Heart right ventricle (tissue), 16 donors: Measurements from ENCODE around the gene DOCK2. TPM values are rescaled to one million over a fixed set of nuclear protein-coding genes. Genes with fewer than 3 reads are reported as not detected.

Source experiments
- ATAC-seq, 8 donors: fragments of 200-7000 bp; cut with Tn5 transposase; one replicate each; pipeline ENCODE4 v1.9.1; 2020; ENCODE audit warnings: mild to moderate bottlenecking in 8 of 8, moderate library complexity in 8 of 8, moderate number of reproducible peaks in 1 of 8
- DNase-seq, 2 donors: peaks; one replicate each; pipeline ENCODE4 v3.0.0-alpha.2; 2020
- H3K27ac ChIP-seq, 10 donors: fragments of 200-600 bp; sonication (generic) in 2 of 10; one replicate each; pipeline versions ENCODE4 v1.5.0 to v1.8.0; 2020 to 2022; ENCODE audit warnings: mild to moderate bottlenecking in 3 of 10
- H3K27me3 ChIP-seq, 7 donors: fragments of 200-600 bp; one replicate each; pipeline ENCODE4 v1.8.0; 2021 to 2022; ENCODE audit warnings: mild to moderate bottlenecking in 2 of 7
- H3K36me3 ChIP-seq, 9 donors: fragments of 200-600 bp; sonication (generic) in 1 of 9; one replicate each; pipeline versions ENCODE4 v1.5.0 to v1.8.0; 2020 to 2022; ENCODE audit warnings: mild to moderate bottlenecking in 2 of 9
- H3K4me1 ChIP-seq, 9 donors: fragments of 200-600 bp; sonication (generic) in 1 of 9; one replicate each; pipeline versions ENCODE4 v1.5.0 to v1.8.0; 2020 to 2022; ENCODE audit warnings: mild to moderate bottlenecking in 4 of 9
- H3K4me3 ChIP-seq, 10 donors: fragments of 200-600 bp; sonication (generic) in 2 of 10; one replicate each; pipeline versions ENCODE4 v1.5.0 to v1.8.0; 2020 to 2022; ENCODE audit warnings: mild to moderate bottlenecking in 7 of 10, moderate library complexity in 2 of 10
- H3K9me3 ChIP-seq, 11 donors: fragments of 200-600 bp in 10 of 11; sonication (generic) in 2 of 11; one replicate each; pipeline versions ENCODE4 v1.5.0 to v1.8.0; 2013 to 2022; ENCODE audit warnings: mild to moderate bottlenecking in 2 of 11, control low read depth in 1 of 11, moderate library complexity in 1 of 11
- CTCF ChIP-seq, 9 donors: fragments of 200-600 bp; sonication (generic) in 2 of 9; IDR thresholded peaks; one replicate each; pipeline versions ENCODE4 v1.5.0 to v1.8.0; 2021 to 2022; ENCODE audit warnings: antibody characterized with exemption in 9 of 9, mild to moderate bottlenecking in 5 of 9, moderate library complexity in 1 of 9
- WGBS, 2 donors: extraction: QIAGEN DNeasy Blood & Tissue Kit; methylation state at CpG; one replicate each; pipeline ENCODE4 v1.1.7; 2013; ENCODE audit warnings: inconsistent platforms in 1 of 2; 5-methylcytosine and 5-hydroxymethylcytosine counted together
- intact Hi-C, 10 donors: fragments of 100-400 bp; cut with DNase I; formaldehyde crosslinking; loops; one replicate each; pipeline versions ENCODE4 v1.11.1 to v1.14.2; 2022
- polyA plus RNA-seq, 2 donors: library from polyadenylated mRNA; stranded (reverse); fragments of 200-250 nt; gene quantifications; one replicate each; pipeline ENCODE4 v1.2.3, GENCODE V29; 2013
- total RNA-seq, 10 donors: library from RNA; stranded (reverse); fragmentation: NEBNext Ultra II Directional in 3 of 10; extraction: Animal tissue kit (Norgen Biotek cat#: 25700) in 3 of 10; gene quantifications; one replicate each; pipeline versions ENCODE4 v1.2.1 to v1.2.4, GENCODE V29; 2021 to 2023
- donor health status: Arrhythmogenic right ventricular cardiomyopathy.
- donor health status: ischemic (EF 13 %, LVEDD 7.1; RV severe dilation, severe dysfunction).
- donor health status: healthy with polysubstance abuse.
- donor health status: DM: no; HTN: yes; CAD: no.
- donor health status: DM: no; HTN: no; CAD: no.
- donor health status: ischemic (EF 25% LVEDD 6.9; RV normal size, moderate dysfunction).
- donor health status: ischemic (EF 25% LVEDD 5.7; RV mildly dilated, moderate dysfunction).
- donor health status: healthy.
- donor health status: DM: yes; HTN: yes; CAD: no.
- donor health status: Ischemic cardiomyopathy.
- donor health status: ischemic (EF 35%, LVEDD 5.7; RV mildly dilated, moderate dysfunction).
- donor health status: nonischemic (EF 11% LVEDD 7.7; RV severe dilation, severe dysfunction).
- donor health status: DM: yes; HTN: yes; CAD: no.
- donor health status: PGD.
- donor health status: ischemic (EF 29% LVEDD 5.4; RV normal size, mild dysfunction).
- donor health status: nonischemic (EF 23%, LVEDD 6.1; RV moderate dilation, normal function).

DOCK2 gene
- total and polyA plus RNA-seq, 12 donors = 1.2 to 24.6 (median 4.2) TPM

- H3K4me1 ChIP-seq = peaks cover 0 to 7% (median 0%) of the 10 kb centered on the region in 9 donors
- H3K27me3 ChIP-seq = no peaks in the 10 kb centered on the region
- no peak overlapping the region for H3K27ac ChIP-seq
- WGBS, 2 donors = 87 to 89% methylated on average over 3 of the region's 3 CpGs
- no peak for ATAC-seq
- intact Hi-C loops = no loop called here
- no peak overlapping the region for H3K4me3 ChIP-seq
- no peak for TF ChIP-seq CTCF (IDR thresholded peaks at IDR 0.05)
- DNase-seq = no peak
- peaks cover 0 to 99% (median 0%) of the 10 kb centered on the region in 9 donors for H3K36me3 ChIP-seq
- H3K9me3 ChIP-seq = no peaks in the 10 kb centered on the region
These were observed 57.1 kb downstream of the DOCK2 start for GRCh38 chr5:169694091-169694625.

GRCh38 chr5:169695025-169695625, 58.0 kb downstream of the DOCK2 start:
- DNase-seq (no peak), ATAC-seq (no peak)
- Histone ChIP-seq H3K27me3 (peaks cover 0 to 5% (median 0%) of the 10 kb centered on the region in 7 donors), H3K9me3 (no peaks in the 10 kb centered on the region), H3K27ac (no peak overlapping the region), H3K4me3 (no peak overlapping the region), H3K4me1 (peaks cover 0 to 7% (median 0%) of the 10 kb centered on the region in 9 donors), H3K36me3 (peaks cover 0 to 99% (median 0%) of the 10 kb centered on the region in 9 donors)
- WGBS, 2 donors = 87 to 92% methylated on average over 6 of the region's 6 CpGs
- intact Hi-C loops = loop anchor here in 1 of 10 donors (5.0 kb wide), 1 partner anchor 377 kb away; no protein-coding TSS in a partner anchor
- TF ChIP-seq CTCF (IDR thresholded peaks at IDR 0.05) = no peak

DNA sequence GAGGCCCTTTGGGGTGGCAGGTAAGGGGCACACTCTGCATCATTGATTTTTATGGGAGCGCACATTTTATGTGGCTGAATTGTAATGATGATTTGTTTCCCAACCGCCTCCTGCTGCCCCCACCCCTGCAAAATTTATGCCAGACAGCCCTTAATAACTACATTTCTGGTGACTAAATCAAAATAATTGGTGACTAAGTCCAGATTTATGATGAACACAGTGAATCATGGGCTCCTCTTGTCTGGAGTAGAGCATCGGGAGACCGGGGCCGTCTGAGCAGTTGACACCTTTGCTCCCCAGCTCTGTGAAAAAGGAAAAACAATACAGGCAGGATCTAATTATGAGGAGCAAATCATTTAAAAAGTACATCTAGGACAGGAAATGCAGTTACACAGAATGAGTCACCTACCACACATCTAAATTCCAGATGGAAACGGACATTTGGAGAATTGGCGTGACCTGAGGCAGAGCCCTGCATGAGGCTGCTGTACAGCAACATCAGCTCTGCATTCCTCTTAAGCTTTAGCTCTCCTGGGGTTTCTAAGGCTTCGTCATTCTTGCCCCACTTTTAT, 58.9 kb downstream of the DOCK2 start:
- H3K36me3 ChIP-seq = peaks cover 0 to 98% (median 0%) of the 10 kb centered on the region in 9 donors

More for the DNA sequence above, 58.9 kb downstream of the DOCK2 start:
- Histone ChIP-seq H3K4me1 (peaks cover 0 to 7% (median 0%) of the 10 kb centered on the region in 9 donors), H3K27me3 (peaks cover 0 to 6% (median 0%) of the 10 kb centered on the region in 7 donors), H3K4me3 (no peak overlapping the region), H3K9me3 (no peaks in the 10 kb centered on the region), H3K27ac (no peak overlapping the region)
- intact Hi-C loops = loop anchor here in 1 of 10 donors (5.0 kb wide), 1 partner anchor 376 kb away; no protein-coding TSS in a partner anchor
- WGBS, 2 donors = 61 to 68% methylated on average over 8 of the region's 8 CpGs
- TF ChIP-seq CTCF (IDR thresholded peaks at IDR 0.05) = no peak
- ATAC-seq = peak in 2 of 8 donors; percentile 37 to 42
- no peak for DNase-seq
